Stomach (tissue), 9 donors: ENCODE results near the gene SOST. TPM values are rescaled to one million over a fixed set of nuclear protein-coding genes. Genes with fewer than 3 reads are reported as not detected.

ENCODE experiments used
- DNase-seq, 2 donors: peaks; one replicate each; pipeline versions ENCODE4 v3.0.0 to v3.0.0-alpha.2; 2013 to 2019
- H3K27ac ChIP-seq, 5 donors: fragments of 200-600 bp in 4 of 5; sonication (generic) in 4 of 5; one replicate each; pipeline ENCODE4 v1.5.1; 2013 to 2019; ENCODE audit warnings: mild to moderate bottlenecking in 1 of 5, moderate library complexity in 1 of 5
- H3K27me3 ChIP-seq, 3 donors: fragments of 200-600 bp; sonication (generic); one replicate each; pipeline ENCODE4 v1.5.1; 2017 to 2019; ENCODE audit warnings: mixed run types in 1 of 3
- H3K36me3 ChIP-seq, 4 donors: fragments of 200-600 bp; sonication (generic); 1 replicate in 3 of 4; 2 replicates in 1 of 4; pipeline ENCODE4 v1.5.1; 2016 to 2019
- H3K4me1 ChIP-seq, 4 donors: fragments of 200-600 bp; sonication (generic); one replicate each; pipeline ENCODE4 v1.5.1; 2016 to 2019
- H3K4me3 ChIP-seq, 4 donors: fragments of 200-600 bp; sonication (generic) in 3 of 4; one replicate each; pipeline ENCODE4 v1.5.1; 2016 to 2019; ENCODE audit warnings: mild to moderate bottlenecking in 1 of 4
- H3K9me3 ChIP-seq, 4 donors: fragments of 200-600 bp; sonication (generic); one replicate each; pipeline ENCODE4 v1.5.1; 2016 to 2019
- EP300 ChIP-seq: sonication (generic); formaldehyde crosslinking; IDR thresholded peaks from one replicate; pipeline ENCODE4 v1.6.1; 2017; ENCODE audit warnings: antibody characterized with exemption
- POLR2A ChIP-seq, 4 donors: fragments of 450-650 bp; IDR thresholded peaks; one replicate each; pipeline ENCODE4 v1.6.1; 2016; ENCODE audit warnings: antibody characterized with exemption in 4 of 4, control low read depth in 2 of 4, mild to moderate bottlenecking in 1 of 4, moderate library complexity in 1 of 4
- POLR2AphosphoS5 ChIP-seq, 3 donors: sonication (generic); formaldehyde crosslinking; IDR thresholded peaks; one replicate each; pipeline ENCODE4 v1.6.1; 2016; ENCODE audit warnings: antibody characterized with exemption in 3 of 3
- WGBS, 5 donors: extraction: QIAGEN DNeasy Blood & Tissue Kit in 3 of 5; methylation state at CpG; one replicate each; pipeline versions ENCODE4 v1.1.5 to v1.1.7; 2013 to 2018; 5-methylcytosine and 5-hydroxymethylcytosine counted together
- intact Hi-C: fragments of 100-400 bp; cut with DNase I; formaldehyde crosslinking; loops from one replicate; pipeline ENCODE4 v1.15.1; 2023; ENCODE audit warnings: low total_unique reads
- polyA plus RNA-seq, 3 donors: library from polyadenylated mRNA; stranded (reverse); fragments of 200-250 nt; gene quantifications; one replicate each; pipeline ENCODE4 v1.2.3, GENCODE V29; 2013
- total RNA-seq, 5 donors: library from RNA; depleted of rRNA; stranded (reverse); fragments of >200 nt; gene quantifications; one replicate each; pipeline versions ENCODE4 v1.1.0 to v1.2.3, GENCODE V29; 2014 to 2016
- TF ChIP-seq, protein P1 (sequence below), 7 experiments: fragments of 450-650 bp in 4 of 7; fragments of 200-600 bp in 3 of 7; sonication (generic) in 3 of 7; IDR thresholded peaks; one replicate each; pipeline ENCODE4 v1.5.1; 2016 to 2019; ENCODE audit warnings: antibody characterized with exemption in 7 of 7, control low read depth in 2 of 7, mild to moderate bottlenecking in 1 of 7
- donor health status: healthy with polysubstance abuse.
- donor health status: Bipolar disorder and iron deficiency.
- donor health status: healthy.

SOST gene
- total and polyA plus RNA-seq, 8 donors, result not detected

GRCh38 chr17:43753493-43754129 lies 5.0 kb downstream of the SOST start:
- H3K27me3 ChIP-seq, result peaks cover 16 to 82% (median 37%) of the 10 kb centered on the region in 3 donors
- intact Hi-C loops, result no loop called here
- H3K27ac ChIP-seq, result no peak overlapping the region
- no peak overlapping the region for H3K4me3 ChIP-seq
- TF ChIP-seq, protein P1, sequence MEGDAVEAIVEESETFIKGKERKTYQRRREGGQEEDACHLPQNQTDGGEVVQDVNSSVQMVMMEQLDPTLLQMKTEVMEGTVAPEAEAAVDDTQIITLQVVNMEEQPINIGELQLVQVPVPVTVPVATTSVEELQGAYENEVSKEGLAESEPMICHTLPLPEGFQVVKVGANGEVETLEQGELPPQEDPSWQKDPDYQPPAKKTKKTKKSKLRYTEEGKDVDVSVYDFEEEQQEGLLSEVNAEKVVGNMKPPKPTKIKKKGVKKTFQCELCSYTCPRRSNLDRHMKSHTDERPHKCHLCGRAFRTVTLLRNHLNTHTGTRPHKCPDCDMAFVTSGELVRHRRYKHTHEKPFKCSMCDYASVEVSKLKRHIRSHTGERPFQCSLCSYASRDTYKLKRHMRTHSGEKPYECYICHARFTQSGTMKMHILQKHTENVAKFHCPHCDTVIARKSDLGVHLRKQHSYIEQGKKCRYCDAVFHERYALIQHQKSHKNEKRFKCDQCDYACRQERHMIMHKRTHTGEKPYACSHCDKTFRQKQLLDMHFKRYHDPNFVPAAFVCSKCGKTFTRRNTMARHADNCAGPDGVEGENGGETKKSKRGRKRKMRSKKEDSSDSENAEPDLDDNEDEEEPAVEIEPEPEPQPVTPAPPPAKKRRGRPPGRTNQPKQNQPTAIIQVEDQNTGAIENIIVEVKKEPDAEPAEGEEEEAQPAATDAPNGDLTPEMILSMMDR (IDR thresholded peaks at IDR 0.05), result no peak
- TF ChIP-seq POLR2A (IDR thresholded peaks at IDR 0.05) (no peak), EP300 (no peak), POLR2AphosphoS5 (IDR thresholded peaks at IDR 0.05) (no peak)
- H3K4me1 ChIP-seq, result peaks cover 8 to 11% (median 10%) of the 10 kb centered on the region in 4 donors
- H3K9me3 ChIP-seq, result no peaks in the 10 kb centered on the region
- 69 to 75% (median 70%) methylated on average over 5 of the region's 5 CpGs for WGBS, 5 donors
- H3K36me3 ChIP-seq, result no peaks in the 10 kb centered on the region
- no peak for DNase-seq

DNA sequence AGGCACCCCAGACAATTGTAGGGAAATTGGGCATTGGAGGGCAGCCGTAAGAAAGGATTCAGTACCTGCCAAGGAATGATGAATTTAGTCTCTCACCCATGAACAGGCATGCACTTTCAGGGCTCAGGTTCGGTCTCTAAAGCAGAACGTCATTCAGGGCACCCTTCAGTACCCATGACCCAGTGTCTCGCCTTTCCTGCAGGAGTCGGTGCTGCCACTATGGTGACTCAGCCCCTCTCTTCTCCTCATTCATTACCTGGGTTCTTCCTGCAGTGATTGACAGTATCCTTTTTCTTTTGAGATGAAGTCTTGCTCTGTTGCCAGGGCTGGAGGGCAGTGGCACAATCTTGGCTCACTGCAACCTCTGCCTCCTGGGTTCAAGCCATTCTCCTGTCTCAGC lies 8.4 kb downstream of the SOST start:
- intact Hi-C loops, result no loop called here
- Histone ChIP-seq H3K36me3 (no peaks in the 10 kb centered on the region), H3K27ac (no peak overlapping the region), H3K4me1 (peaks cover 3 to 10% (median 5%) of the 10 kb centered on the region in 4 donors), H3K4me3 (no peak overlapping the region), H3K9me3 (no peaks in the 10 kb centered on the region), H3K27me3 (peaks cover 3 to 74% (median 20%) of the 10 kb centered on the region in 3 donors)
- TF ChIP-seq POLR2A (IDR thresholded peaks at IDR 0.05), result no peak
- TF ChIP-seq, protein P1 (IDR thresholded peaks at IDR 0.05), result no peak
- no peak for TF ChIP-seq EP300
- no peak for TF ChIP-seq POLR2AphosphoS5 (IDR thresholded peaks at IDR 0.05)
- 62 to 83% (median 71%) methylated on average over 5 of the region's 5 CpGs for WGBS, 5 donors
- DNase-seq, result no peak

- Histone ChIP-seq H3K27ac (no peak overlapping the region), H3K9me3 (no peaks in the 10 kb centered on the region), H3K27me3 (peaks cover 0 to 72% (median 14%) of the 10 kb centered on the region in 3 donors), H3K36me3 (no peaks in the 10 kb centered on the region), H3K4me3 (no peak overlapping the region), H3K4me1 (peaks cover 0 to 7% (median 2%) of the 10 kb centered on the region in 4 donors)
- DNase-seq, result no peak
- no peak for TF ChIP-seq EP300
- TF ChIP-seq, protein P1 (IDR thresholded peaks at IDR 0.05), result no peak
- TF ChIP-seq POLR2A (IDR thresholded peaks at IDR 0.05), result no peak
- no peak for TF ChIP-seq POLR2AphosphoS5 (IDR thresholded peaks at IDR 0.05)
- intact Hi-C loops, result no loop called here
- WGBS, 5 donors, result 9 to 18% (median 15%) methylated on average over 6 of the region's 6 CpGs
These were observed 13.1 kb downstream of the SOST start for GRCh38 chr17:43745541-43745940.

- intact Hi-C loops, result no loop called here
- no peak for DNase-seq
- 81 to 93% (median 89%) methylated on average over 5 of the region's 5 CpGs for WGBS, 5 donors
- Histone ChIP-seq H3K9me3 (no peaks in the 10 kb centered on the region), H3K4me1 (peaks cover 0 to 7% (median 2%) of the 10 kb centered on the region in 4 donors), H3K4me3 (no peak overlapping the region), H3K27me3 (peaks cover 0 to 59% (median 7%) of the 10 kb centered on the region in 3 donors), H3K27ac (no peak overlapping the region), H3K36me3 (no peaks in the 10 kb centered on the region)
- no peak for TF ChIP-seq EP300
- TF ChIP-seq POLR2AphosphoS5 (IDR thresholded peaks at IDR 0.05), result no peak
- TF ChIP-seq, protein P1 (IDR thresholded peaks at IDR 0.05), result no peak
- no peak for TF ChIP-seq POLR2A (IDR thresholded peaks at IDR 0.05)
These were observed 17.0 kb downstream of the SOST start for GRCh38 chr17:43741636-43742035.
